HG03432 (cell line): Measurements from ENCODE around the gene TMEM183A.

ENCODE experiments used
- ATAC-seq: cut with Tn5 transposase; IDR thresholded peaks from one replicate; pipeline ENCODE4 v1.9.1; 2021; ENCODE audit warnings: mild to moderate bottlenecking, moderate library complexity; ENCODE audit not compliant: unreplicated experiment

Gene TMEM183A

DNA sequence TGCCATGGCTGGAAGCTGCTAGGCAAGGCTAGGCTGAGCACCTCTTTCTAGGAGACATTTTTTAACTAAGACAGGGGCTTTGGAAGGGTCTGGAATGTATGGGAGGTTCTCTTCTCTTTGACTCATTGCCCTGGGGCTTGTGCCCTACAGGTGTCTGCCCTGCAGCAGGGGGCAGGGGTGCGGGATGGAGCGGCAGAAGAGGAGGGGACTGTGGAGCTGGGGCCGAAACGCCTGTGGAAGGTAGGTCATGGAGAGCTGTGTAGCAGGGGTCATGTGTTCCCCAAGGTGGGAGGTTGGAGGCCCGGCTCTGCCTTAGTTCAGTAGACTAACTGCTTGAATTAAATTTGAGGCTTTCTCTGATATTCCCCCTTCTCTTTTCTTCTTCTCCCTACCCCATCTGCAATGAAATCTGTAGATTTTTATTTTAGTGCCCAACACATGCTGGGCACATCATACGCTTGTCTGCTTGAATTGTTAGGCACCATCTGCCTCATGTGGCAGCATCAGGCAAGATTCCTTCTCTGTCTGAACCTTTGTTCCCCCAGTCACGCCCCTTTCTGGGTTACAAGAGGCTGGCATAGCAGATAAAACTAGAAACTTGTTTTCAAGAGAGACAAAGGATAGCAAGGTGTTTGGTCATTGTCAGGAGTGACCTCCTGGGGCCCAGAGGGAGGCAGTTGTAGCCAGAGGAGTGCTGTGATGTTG, 37.5 kb downstream of the TMEM183A start:
- no peak for ATAC-seq

- no peak for ATAC-seq
Measured at GRCh38 chr1:203045336-203045735, 38.2 kb downstream of the TMEM183A start.

DNA sequence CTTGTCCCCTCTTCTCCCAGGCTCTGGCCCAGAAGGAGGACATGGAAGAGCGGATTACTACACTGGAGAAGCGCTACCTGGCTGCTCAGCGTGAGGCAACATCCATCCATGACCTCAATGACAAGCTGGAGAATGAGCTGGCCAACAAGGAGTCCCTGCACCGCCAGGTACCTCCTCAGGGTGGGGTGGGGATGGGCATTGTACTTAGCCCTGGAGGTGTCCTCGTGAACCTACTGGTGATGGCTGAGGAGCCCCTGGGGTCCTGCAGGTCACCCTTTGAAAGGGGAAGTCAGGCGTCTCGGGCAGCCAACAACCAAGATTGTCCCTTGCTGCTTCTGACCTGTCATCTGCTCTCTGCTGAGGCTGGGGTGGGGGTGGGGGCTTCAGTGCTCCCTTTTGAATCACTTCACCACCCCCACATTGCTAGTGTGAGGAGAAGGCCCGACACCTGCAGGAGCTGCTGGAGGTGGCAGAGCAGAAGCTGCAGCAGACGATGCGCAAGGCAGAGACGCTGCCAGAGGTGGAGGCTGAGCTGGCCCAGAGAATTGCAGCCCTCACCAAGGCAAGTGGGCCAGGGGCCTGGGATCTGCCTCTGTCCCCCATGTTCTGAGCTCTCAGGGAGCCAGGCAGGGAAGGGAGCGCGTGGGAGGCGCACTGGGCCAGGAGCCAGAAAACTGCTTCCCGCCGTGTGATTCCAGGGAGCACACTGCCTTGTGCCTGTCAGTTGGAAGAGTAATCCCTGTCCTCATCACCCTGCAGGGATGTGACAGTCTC, 38.8 kb downstream of the TMEM183A start:
- ATAC-seq, result no peak

- ATAC-seq, result no peak
Measured at GRCh38 chr1:203046984-203047630, 39.9 kb downstream of the TMEM183A start.

DNA sequence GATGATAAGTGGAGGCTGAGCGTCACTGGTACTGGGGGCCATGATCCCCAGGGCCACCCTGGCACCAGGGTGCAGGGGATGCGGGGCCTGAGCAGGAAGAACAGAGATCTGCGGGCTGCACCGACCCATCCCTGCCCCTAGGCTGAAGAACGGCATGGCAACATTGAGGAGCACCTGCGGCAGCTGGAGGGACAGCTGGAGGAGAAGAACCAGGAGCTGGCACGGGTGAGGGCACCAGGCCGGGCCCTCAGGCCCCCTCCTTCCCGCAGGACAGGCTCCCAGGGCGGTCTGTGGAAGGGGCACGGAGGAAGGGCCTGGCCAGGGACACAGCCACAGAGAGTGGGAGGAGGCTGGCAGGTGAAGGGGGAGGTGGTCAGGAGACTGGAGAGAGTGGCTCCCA, 40.9 kb downstream of the TMEM183A start:
- no peak for ATAC-seq

- ATAC-seq, result no peak
Measured at GRCh38 chr1:203048555-203049051, 41.4 kb downstream of the TMEM183A start.

DNA sequence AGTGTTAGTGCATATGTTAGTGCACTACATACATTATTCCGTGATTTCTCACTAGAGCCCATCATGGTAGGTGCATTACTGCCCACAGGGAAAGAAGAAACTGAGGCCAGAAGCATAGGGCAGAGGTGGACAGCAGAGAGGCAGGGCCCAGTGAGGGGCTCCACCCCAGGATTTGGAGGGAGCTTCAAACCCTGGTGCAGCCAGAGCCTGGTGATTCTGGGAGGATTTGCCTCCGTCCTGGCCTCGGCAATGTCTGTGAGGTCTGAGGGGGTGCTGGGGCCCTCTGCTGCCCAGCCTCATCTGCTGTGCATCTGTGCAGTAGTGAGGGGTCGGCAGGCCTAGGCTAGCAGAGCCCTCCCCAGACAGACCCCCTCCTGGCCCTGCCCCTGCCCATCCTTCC, 41.9 kb downstream of the TMEM183A start:
- ATAC-seq, result no peak

DNA sequence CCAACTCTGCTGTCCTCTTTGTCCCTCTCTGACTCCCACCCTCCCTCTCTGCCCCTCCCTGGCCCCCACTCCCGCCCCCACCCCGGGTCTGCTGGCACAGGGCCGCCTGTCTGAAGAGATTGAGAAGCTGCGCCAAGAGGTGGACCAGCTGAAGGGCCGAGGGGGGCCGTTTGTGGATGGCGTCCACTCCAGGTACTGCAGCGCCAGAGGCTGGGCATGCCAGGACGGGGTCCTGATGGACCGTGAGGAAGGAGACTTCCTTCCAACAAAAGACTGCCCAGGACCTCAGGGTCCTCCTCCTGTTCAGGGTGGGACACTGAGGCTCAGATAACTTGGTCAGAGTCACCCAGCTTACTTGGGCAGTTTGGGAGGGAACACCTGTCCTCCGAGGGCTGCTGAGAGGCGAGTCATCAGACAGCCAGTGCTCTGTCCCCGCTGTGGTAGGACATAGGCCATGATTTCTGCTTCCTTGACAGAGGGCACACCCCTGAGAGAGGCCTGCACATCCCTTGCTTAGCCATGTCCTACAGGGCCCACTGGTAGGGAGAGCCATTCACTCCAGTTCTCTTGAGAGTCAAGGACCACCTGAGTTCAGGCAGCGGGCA, 42.5 kb downstream of the TMEM183A start:
- no peak for ATAC-seq

DNA sequence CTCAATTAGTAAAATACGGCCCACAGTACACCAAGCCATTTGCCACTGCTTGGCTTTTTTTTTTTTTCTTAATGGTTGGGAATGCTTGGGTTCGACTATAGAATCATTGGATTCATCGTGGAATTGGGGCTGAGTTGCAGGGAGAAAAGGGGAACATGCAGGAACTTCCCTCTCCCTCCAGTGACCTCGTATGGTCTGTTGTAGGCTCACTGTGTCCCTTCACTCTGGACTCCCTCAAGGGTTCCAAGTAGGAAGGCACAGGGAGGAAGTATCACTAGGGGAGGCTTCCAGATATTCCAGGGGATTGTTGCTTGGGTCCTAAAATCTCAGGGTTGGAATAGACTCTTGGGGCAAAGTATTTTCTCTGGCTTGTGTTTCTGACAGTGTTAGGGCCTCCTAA, 43.7 kb downstream of the TMEM183A start:
- ATAC-seq, result no peak

- no peak for ATAC-seq
Measured at GRCh38 chr1:203051841-203052324, 44.7 kb downstream of the TMEM183A start.

DNA sequence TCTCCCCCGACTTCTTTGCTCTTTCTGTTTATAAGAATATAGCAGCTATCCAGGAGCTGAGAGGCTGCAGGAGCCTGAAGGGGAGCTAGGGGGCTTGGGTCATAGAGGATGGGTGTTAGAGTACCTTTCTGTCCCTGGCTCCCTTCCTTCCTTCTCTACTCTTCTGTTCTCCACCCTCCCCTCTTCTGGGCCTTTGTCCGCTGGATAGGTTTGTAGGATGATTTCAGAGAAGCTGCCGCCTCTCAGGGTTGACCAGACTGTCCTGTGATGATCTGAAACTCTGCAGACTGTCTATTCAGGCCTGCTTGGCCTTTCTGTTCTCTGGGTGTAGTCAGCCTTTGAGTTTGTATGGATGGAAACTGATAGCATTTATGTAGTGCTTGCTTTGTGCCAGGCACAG, 45.4 kb downstream of the TMEM183A start:
- no peak for ATAC-seq

DNA sequence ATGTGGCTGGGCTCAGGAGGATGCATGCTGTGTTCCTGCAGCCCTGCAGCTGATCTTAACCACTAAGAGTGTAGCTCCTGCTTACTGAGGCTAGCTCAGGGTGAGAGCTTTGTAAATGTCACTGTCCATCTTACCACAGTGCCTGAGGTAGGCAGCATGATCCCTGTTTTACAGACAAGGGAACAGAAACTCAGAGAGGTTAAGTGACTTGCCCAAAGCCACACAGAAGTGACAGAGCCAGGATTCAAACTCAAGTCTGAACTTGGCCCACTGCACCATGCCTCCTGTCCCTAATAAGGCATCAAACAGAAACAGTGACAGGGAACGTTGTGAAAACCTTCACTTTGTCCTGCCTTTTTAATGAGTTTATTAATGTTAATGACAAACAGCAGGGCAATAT, 47.0 kb downstream of the TMEM183A start:
- ATAC-seq, result no peak

- no peak for ATAC-seq
Measured at GRCh38 chr1:203054642-203055041, 47.5 kb downstream of the TMEM183A start.

DNA sequence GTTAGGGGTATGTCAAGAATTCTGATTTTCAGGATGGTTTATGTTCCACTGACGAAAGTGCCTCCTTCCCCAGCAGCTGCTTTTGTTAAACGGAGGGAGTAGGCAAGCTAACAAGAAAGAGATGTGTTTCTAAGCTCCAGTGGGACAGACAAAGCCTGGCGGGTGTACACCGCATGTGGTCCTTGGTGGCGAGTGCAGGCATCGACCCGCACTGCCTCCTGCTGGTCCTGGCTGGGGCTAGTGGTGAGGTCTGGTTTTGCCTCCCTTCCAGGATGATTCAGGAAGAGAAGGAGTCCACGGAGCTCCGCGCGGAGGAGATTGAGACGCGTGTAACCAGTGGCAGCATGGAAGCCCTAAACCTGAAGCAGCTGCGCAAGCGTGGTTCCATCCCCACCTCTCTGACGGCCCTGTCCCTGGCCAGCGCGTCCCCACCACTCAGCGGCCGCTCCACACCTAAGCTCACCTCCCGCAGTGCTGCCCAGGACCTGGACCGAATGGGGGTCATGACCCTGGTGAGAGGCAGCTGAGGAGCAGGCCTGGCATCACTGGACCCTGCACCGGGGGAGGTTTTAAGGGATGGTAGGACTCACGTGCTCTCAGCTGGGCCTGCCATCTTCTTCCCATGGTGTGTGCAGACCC, 48.1 kb downstream of the TMEM183A start:
- no peak for ATAC-seq

- ATAC-seq, result no peak
Measured at GRCh38 chr1:203056012-203056411, 48.8 kb downstream of the TMEM183A start.

DNA sequence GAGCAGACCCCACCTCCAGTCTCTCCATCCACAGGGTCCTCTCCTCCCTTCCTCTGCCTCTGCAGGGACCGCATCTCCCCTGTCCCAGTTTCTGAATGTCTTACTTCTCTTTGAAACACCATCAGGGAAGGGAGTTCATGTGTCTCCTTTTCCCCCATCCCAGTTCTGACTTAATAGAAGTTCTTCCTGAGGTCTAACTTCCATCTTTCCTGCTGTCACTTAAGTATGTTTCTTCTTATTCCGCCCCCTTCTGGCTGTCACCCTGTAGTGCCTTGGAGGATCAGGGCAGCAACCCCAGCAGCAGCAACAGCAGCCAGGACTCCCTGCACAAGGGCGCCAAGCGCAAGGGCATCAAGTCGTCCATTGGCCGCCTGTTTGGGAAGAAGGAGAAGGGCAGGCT, 49.3 kb downstream of the TMEM183A start:
- no peak for ATAC-seq

DNA sequence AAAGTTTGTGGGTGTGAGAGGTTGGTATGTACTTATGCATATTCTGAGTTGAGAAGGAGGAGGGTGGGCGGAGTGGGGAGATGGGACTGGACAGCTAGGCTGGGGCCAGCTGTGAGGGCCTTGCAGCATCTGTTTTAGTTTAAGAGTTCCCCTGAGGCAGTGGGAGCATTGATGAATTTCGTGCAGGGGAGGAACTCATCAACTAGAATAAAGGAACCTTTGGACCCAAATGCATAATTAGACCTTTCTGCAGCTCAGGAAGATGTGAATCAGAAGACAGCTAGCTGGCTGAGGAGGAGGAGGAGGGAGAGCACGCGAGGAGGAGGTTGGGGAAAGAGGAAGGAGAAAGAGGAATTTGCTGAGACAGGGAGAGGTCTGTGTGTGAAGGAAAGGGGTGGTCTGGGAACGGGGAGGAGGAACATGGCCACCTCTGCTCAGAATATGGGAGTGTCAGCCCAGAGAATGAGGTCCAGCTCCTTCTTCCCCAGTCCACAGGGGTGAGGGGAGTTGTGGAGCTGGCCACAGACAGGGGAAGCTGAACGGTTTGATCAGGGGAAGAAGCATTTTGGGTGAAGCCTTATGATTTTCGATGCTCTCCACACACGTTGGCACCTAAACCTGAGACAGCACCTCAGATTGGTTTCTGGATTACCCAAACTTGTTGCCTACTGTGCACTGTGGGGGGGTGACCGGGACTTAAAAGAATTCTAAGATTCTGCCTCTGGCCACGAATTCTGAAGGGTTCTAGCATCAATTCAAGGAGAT, 50.9 kb downstream of the TMEM183A start:
- no peak for ATAC-seq

- ATAC-seq, result no peak
Measured at GRCh38 chr1:203058676-203058935, 51.4 kb downstream of the TMEM183A start.

- no peak for ATAC-seq
Measured at GRCh38 chr1:203059485-203059884, 52.3 kb downstream of the TMEM183A start.

GRCh38 chr1:203060115-203060514, 52.9 kb downstream of the TMEM183A start:
- ATAC-seq, result no peak
